A673 (cell line): Measurements from ENCODE around the gene CAPN9. TPM values are rescaled to one million over a fixed set of nuclear protein-coding genes. Genes with fewer than 3 reads are reported as not detected.

Experiments used
- BruUV-seq: library from RNA; stranded (reverse); fragments of 400-500 nt; replicated peaks from 2 replicates; lab custom pipeline; 2021; lab: Mats Ljungman, UMichigan
- CTCF ChIA-PET: fragments of 300-600 bp; sonication (Branson Sonifier 250); formaldehyde crosslinking; loops from one replicate; lab custom pipeline; 2022; ENCODE audit warnings: antibody characterized with exemption; lab: Charles Lee
- POLR2A ChIA-PET: fragments of 300-600 bp; sonication (Branson Sonifier 250); formaldehyde crosslinking; loops from one replicate; lab custom pipeline; 2022; ENCODE audit warnings: antibody characterized with exemption; ENCODE audit not compliant: low non-redundant PET; lab: Charles Lee
- DNase-seq: peaks from one replicate; pipeline ENCODE4 v3.0.0-alpha.2; 2015; ENCODE audit warnings: low spot score
- H3K27ac ChIP-seq: fragments of 200-600 bp; sonication (generic); 2 replicates; pipeline ENCODE4 v1.5.1; 2016; ENCODE audit warnings: mixed run types, low read depth, mild to moderate bottlenecking, mixed read lengths, antibody characterized with exemption, low read length; ENCODE audit not compliant: poor library complexity, severe bottlenecking
- H3K27me3 ChIP-seq: fragments of 200-600 bp; sonication (generic); replicated peaks from 2 replicates; pipeline ENCODE4 v1.6.1; 2017; ENCODE audit warnings: mixed run types, low read depth, mild to moderate bottlenecking, mixed read lengths, antibody characterized with exemption, low read length; ENCODE audit not compliant: insufficient read depth, poor library complexity
- H3K36me3 ChIP-seq: fragments of 200-600 bp; sonication (generic); 2 replicates; pipeline ENCODE4 v1.6.1; 2016; ENCODE audit warnings: mixed run types, mild to moderate bottlenecking, mixed read lengths, antibody characterized with exemption, low read length; ENCODE audit not compliant: insufficient read depth, poor library complexity, severe bottlenecking
- H3K4me1 ChIP-seq: fragments of 200-600 bp; sonication (generic); 2 replicates; pipeline ENCODE4 v1.6.1; 2017; ENCODE audit warnings: mixed run types, mild to moderate bottlenecking, mixed read lengths, antibody characterized with exemption, low read length; ENCODE audit not compliant: insufficient read depth, poor library complexity, severe bottlenecking
- H3K4me3 ChIP-seq: fragments of 200-600 bp; sonication (generic); 2 replicates; pipeline ENCODE4 v1.5.1; 2016; ENCODE audit warnings: low read depth, mixed run types, mild to moderate bottlenecking, mixed read lengths, low read length; ENCODE audit not compliant: poor library complexity, severe bottlenecking
- H3K9me3 ChIP-seq: fragments of 200-600 bp; sonication (generic); 2 replicates; pipeline ENCODE4 v1.6.1; 2016; ENCODE audit warnings: mixed run types, low read depth, mild to moderate bottlenecking, mixed read lengths, antibody characterized with exemption, low read length; ENCODE audit not compliant: poor library complexity, severe bottlenecking
- CTCF ChIP-seq: fragments of 300-800, 200-600 bp; sonication (generic); conservative IDR thresholded peaks from 2 replicates; pipeline ENCODE4 v1.5.1; 2017; ENCODE audit warnings: low read depth, mild to moderate bottlenecking, antibody characterized with exemption, low read length, moderate library complexity, mixed read lengths
- EZH2 ChIP-seq: fragments of 200-600 bp; sonication (generic); IDR thresholded peaks from 2 replicates; pipeline ENCODE4 v1.6.1; 2017; ENCODE audit warnings: borderline replicate concordance, low read depth, mild to moderate bottlenecking, mixed read lengths, antibody characterized with exemption, low read length; ENCODE audit not compliant: poor library complexity, severe bottlenecking
- intact Hi-C: fragments of 100-400 bp; cut with micrococcal nuclease; formaldehyde crosslinking; loops from one replicate; pipeline ENCODE4 v1.10.0; 2022; ENCODE audit not compliant: unreplicated experiment
- total RNA-seq: library from RNA; stranded (reverse); gene quantifications from 2 replicates; pipeline ENCODE4 v1.2.3, GENCODE V29; 2021

The CAPN9 gene
- total RNA-seq, 1 experiment from 2014 or later: not detected

- TF ChIP-seq CTCF (no peak), EZH2 (no peak)
- Histone ChIP-seq H3K9me3 (no peaks in the 10 kb centered on the region), H3K27me3 (no peaks in the 10 kb centered on the region), H3K36me3 (no peaks in the 10 kb centered on the region), H3K4me1 (no peaks in the 10 kb centered on the region), H3K27ac (no peak overlapping the region), H3K4me3 (no peak overlapping the region)
- ChIA-PET POLR2A (no interaction called here), CTCF (no interaction called here)
- DNase-seq: no peak
- intact Hi-C loops: no loop called here
- BruUV-seq: no TSS peak
These were observed 11.7 kb upstream of the CAPN9 start for GRCh38 chr1:230735447-230735846.

DNA sequence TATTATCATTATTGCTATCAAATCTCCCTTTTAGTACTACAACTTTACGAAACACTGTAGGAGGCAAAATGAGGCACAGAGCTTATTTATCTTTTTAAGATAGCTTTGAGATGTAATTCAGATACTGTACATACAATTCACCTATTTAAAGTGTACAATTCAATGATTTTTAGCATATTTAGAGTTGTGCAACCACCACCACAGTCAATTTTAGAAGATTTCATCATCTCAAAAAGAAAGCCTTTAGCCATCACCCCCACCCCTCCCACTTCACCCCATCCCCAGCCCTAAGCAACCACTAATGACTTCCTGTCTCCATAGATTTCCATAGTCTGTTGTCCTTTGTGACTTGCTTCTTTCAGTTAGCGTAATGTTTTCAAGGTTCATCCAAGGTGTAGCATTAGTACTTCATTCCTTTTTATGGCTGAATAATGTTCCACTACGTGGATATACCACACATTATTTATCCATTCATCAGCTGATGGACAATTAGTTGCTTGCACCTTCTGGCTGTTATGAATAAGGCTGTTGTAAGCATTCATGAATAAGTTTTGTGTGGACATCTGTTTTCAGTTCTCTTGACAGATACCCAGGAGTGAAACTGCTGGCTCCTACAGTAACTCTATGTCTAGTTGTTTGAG lies 9.4 kb upstream of the CAPN9 start:
- ChIA-PET CTCF (no interaction called here), POLR2A (no interaction called here)
- no peak for TF ChIP-seq CTCF
- TF ChIP-seq EZH2: no peak

DNA sequence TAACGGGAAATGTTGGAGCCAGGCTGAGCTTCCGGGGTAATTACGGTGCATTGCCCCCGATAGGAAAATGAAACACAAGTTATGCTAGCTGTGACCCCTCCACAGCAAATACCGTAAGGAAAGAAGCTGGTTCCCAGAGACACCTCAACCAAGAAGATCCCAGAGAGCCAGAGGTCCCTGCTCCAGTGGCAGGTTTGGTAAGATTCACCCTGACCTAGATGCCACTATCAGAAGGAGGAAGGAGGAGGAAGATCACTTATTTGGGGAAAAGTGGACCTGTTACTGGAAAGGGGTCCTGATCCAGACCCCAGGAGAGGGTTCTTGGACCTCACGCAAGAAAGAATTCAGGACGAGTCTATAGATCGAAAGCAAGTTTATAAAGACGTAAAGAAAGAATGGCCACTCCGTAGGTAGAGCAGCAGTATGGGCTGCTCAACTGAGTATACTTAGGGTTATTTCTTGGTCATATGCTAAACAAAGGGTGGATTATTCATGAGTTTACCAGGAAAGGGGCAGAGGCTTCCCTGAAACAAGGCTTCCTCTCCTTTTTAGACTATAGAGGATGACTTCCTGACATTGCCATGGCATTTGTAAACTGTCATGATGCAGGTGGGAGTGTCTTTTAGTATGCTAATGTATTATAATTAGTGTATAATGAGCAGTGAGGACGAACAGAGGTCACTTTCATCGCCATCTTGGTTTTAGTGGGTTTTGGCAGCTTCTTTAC lies 7.5 kb upstream of the CAPN9 start:
- ChIA-PET POLR2A (no interaction called here), CTCF (no interaction called here)
- Histone ChIP-seq H3K27me3 (no peaks in the 10 kb centered on the region), H3K36me3 (no peaks in the 10 kb centered on the region), H3K4me3 (no peak overlapping the region), H3K4me1 (no peaks in the 10 kb centered on the region), H3K9me3 (no peaks in the 10 kb centered on the region), H3K27ac (no peak overlapping the region)
- intact Hi-C loops: no loop called here
- no TSS peak for BruUV-seq
- DNase-seq: no peak
- no peak for TF ChIP-seq CTCF
- no peak for TF ChIP-seq EZH2

More for the DNA sequence above, 9.4 kb upstream of the CAPN9 start:
- DNase-seq: no peak
- intact Hi-C loops: no loop called here
- Histone ChIP-seq H3K27ac (no peak overlapping the region), H3K27me3 (no peaks in the 10 kb centered on the region), H3K4me1 (no peaks in the 10 kb centered on the region), H3K36me3 (no peaks in the 10 kb centered on the region), H3K4me3 (no peak overlapping the region), H3K9me3 (no peaks in the 10 kb centered on the region)
- no TSS peak for BruUV-seq
